ENCODE measurements around the gene PSG3.
"Not testable (repeated sequence)": the region's sequence is repeated elsewhere in the genome, so short reads cannot be mapped to it uniquely, and the experiment has no call there.

PSG3 gene

DNA sequence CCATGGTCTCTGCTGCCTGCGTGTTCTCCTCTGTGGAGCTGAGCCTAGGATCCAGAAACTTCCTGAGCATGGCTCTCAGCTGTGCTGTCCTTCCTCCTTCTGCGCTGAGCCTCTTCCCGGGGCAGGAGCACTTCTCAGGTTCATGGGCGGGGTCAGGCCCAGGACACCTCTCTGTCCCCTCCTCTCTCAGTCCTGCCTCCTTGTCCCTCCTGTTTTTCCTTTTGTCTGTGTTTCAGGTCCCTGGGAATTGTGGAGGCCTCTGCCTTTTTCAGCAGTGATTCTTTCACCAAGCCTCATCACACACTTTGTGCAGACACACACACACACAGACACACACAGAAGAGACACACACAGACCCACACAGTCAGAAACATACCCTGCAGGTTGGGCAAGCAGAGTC lies at the start of gene PSG3:
TSS of gene PSG3 (minus strand) at position 101 of the 400 bp plus-strand sequence. CDS start at position 4, 97 bp downstream.
- H3K4me1 Mint-ChIP-seq: peaks cover 2 to 12% of the 10 kb centered on the region in 2 donors
- peaks cover 32 to 44% of the 10 kb centered on the region in 2 donors for H3K27me3 Mint-ChIP-seq
- not testable (repeated sequence) for ATAC-seq (replicated peaks); H3K9me3 Mint-ChIP-seq; DNase-seq; H3K27ac Mint-ChIP-seq; H3K4me3 Mint-ChIP-seq; H3K36me3 Mint-ChIP-seq

GRCh38 chr19:42788766-42789165 lies 48.5 kb upstream of the PSG3 start:
- not testable (repeated sequence) for H3K4me1 Mint-ChIP-seq; H3K27ac Mint-ChIP-seq; H3K4me3 Mint-ChIP-seq; H3K36me3 Mint-ChIP-seq; ATAC-seq (replicated peaks); DNase-seq
- peaks cover 11 to 24% of the 10 kb centered on the region in 2 donors for H3K27me3 Mint-ChIP-seq
- H3K9me3 Mint-ChIP-seq: peaks cover 14 to 20% of the 10 kb centered on the region in 2 donors

DNA sequence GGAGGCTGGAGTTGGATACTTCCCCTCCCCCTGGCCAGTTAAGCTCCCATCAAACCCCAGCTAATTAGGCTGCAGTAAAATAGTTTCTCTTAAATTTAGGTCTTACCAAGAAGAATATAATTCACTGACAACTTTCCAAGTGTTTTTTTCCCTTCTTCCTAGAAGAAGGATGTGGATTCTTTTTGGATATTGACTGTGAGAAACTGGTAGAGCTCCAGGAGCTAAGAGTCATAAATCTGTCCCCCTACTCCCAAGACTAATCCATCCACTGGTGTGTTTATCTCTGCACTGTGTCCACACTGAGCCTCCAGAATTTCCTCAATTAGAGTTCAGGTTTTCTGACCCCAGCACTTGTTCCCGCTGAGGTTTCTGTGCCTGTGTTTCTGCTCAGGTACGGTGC lies 47.5 kb upstream of the PSG3 start:
- not testable (repeated sequence) for H3K4me3 Mint-ChIP-seq; H3K4me1 Mint-ChIP-seq; H3K36me3 Mint-ChIP-seq; H3K27ac Mint-ChIP-seq; DNase-seq; ATAC-seq (replicated peaks)
- H3K27me3 Mint-ChIP-seq: peaks cover 11 to 24% of the 10 kb centered on the region in 2 donors
- H3K9me3 Mint-ChIP-seq: peaks cover 10 to 12% of the 10 kb centered on the region in 2 donors

DNA sequence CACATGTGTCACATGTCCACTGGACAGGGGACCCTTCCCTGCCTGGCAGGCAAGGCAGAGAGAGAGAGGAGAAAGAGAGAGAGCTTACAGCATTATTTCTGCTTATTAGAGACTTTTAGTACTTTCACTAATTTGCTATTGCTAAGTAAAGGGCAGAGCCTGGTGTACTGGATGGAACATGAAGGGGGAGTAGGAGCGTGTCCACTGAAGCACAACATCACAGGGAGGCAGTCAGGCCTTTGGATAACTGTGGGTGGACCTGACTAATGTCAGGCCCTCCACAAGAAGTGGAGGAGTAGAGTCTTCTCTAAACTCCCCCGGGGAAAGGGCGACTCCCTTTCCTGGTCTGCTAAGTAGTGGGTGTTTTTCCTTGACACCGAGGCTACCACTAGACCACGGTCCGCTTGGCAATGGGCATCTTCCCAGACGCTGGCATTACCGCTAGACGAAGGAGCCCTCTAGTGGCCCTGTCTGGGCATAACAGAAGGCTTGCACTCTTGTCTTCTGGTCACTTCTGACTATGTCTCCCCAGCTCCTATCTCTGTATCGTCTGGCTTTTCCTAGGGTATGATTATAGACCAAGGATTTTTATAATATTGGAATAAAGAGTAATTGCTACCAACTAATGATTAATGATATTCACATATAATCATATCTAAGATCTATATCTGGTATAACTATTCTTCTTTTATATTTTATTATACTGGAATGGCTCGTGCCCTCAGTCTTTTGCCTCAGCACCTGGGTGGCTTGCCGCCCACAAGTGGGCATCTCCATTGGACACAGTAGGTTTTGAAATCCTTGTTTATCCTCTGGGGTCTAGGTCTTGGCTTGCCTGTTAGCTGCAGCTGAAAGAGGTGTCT lies 36.7 kb upstream of the PSG3 start:
- not testable (repeated sequence) for H3K4me3 Mint-ChIP-seq; H3K9me3 Mint-ChIP-seq; H3K27ac Mint-ChIP-seq; H3K36me3 Mint-ChIP-seq; H3K4me1 Mint-ChIP-seq; ATAC-seq (replicated peaks)
- peaks cover 33 to 56% of the 10 kb centered on the region in 2 donors for H3K27me3 Mint-ChIP-seq
- DNase-seq: peak; percentile 29

DNA sequence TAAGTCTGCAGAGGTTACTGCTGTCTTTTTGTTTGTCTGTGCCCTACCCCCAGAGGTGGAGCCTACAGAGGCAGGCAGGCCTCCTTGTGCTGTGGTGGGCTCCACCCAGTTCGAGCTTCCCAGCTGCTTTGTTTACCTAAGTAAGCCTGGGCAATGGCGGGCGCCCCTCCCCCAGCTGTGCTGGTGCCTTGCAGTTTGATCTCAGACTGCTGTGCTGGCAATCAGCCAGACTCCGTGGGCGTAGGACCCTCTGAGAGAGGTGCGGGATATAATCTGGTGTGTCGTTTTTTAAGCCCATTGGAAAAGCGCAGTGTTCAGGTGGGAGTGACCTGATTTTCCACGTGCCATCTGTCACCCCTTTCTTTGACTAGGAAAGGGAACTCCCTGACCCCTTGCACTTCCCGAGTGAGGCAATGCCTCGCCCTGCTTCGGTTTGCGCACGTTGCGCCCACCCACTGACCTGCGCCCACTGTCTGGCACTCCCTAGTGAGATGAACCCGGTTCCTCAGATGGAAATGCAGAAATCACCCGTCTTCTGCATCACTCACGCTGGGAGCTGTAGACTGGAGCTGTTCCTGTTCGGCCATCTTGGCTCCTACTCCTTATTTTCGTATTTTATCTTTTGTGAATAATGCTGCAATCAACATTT lies 34.4 kb upstream of the PSG3 start:
- peaks cover 30 to 37% of the 10 kb centered on the region in 2 donors for H3K27me3 Mint-ChIP-seq
- not testable (repeated sequence) for H3K36me3 Mint-ChIP-seq; ATAC-seq (replicated peaks)

GRCh38 chr19:42767319-42767718 lies 27.0 kb upstream of the PSG3 start:
- not testable (repeated sequence) for H3K4me1 Mint-ChIP-seq; H3K27ac Mint-ChIP-seq; ATAC-seq (replicated peaks); DNase-seq; H3K36me3 Mint-ChIP-seq; H3K4me3 Mint-ChIP-seq; H3K9me3 Mint-ChIP-seq
- peaks cover 32 to 37% of the 10 kb centered on the region in 2 donors for H3K27me3 Mint-ChIP-seq

More for the DNA sequence above, 34.4 kb upstream of the PSG3 start:
- DNase-seq, H3K27ac Mint-ChIP-seq, H3K9me3 Mint-ChIP-seq, H3K4me1 Mint-ChIP-seq, H3K4me3 Mint-ChIP-seq: not testable (repeated sequence)

GRCh38 chr19:42766871-42767270 lies 26.6 kb upstream of the PSG3 start:
- not testable (repeated sequence) for H3K4me3 Mint-ChIP-seq; H3K9me3 Mint-ChIP-seq; H3K4me1 Mint-ChIP-seq; ATAC-seq (replicated peaks); DNase-seq; H3K27ac Mint-ChIP-seq; H3K36me3 Mint-ChIP-seq
- peaks cover 32 to 34% of the 10 kb centered on the region in 2 donors for H3K27me3 Mint-ChIP-seq

- H3K4me3 Mint-ChIP-seq: no peak overlapping the region
- H3K9me3 Mint-ChIP-seq: peaks cover 4 to 5% of the 10 kb centered on the region in 2 donors
- DNase-seq: no peak
- no peak for ATAC-seq (replicated peaks)
- H3K27ac Mint-ChIP-seq: no peak overlapping the region
- peaks cover 0 to 6% of the 10 kb centered on the region in 2 donors for H3K4me1 Mint-ChIP-seq
- peaks cover 30 to 32% of the 10 kb centered on the region in 2 donors for H3K27me3 Mint-ChIP-seq
- peaks cover 0 to 2% of the 10 kb centered on the region in 2 donors for H3K36me3 Mint-ChIP-seq
Measured at GRCh38 chr19:42764836-42765235, 24.6 kb upstream of the PSG3 start.

- no peak overlapping the region for H3K4me3 Mint-ChIP-seq
- ATAC-seq (replicated peaks) (no peak), DNase-seq (no peak)
- H3K27ac Mint-ChIP-seq: no peak overlapping the region
- peaks cover 0 to 2% of the 10 kb centered on the region in 2 donors for H3K36me3 Mint-ChIP-seq
- H3K4me1 Mint-ChIP-seq: peaks cover 0 to 6% of the 10 kb centered on the region in 2 donors
- H3K9me3 Mint-ChIP-seq: peaks cover 0 to 4% of the 10 kb centered on the region in 2 donors
- peaks cover 32% of the 10 kb centered on the region in 2 donors for H3K27me3 Mint-ChIP-seq
Measured at GRCh38 chr19:42762789-42763188, 22.5 kb upstream of the PSG3 start.

DNA sequence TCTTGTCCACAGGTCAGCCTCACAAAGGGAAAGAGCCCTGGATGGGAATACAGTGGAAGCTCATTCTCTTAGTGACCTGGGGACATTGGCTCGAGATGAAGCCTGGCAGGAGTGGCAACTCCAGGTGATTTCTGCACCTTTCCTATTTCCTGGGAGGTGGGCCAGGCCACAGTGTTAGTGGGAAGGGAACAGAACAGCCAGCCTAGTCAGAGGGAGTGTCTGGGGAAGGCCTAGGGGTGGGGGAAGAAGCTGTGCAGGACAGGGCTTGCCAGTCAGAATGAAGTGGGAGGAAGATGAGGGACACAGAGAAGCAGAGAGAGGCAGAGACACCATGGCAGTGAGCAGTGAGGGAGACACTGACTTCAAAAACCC lies 21.6 kb upstream of the PSG3 start:
- not testable (repeated sequence) for H3K36me3 Mint-ChIP-seq; H3K27ac Mint-ChIP-seq; H3K4me3 Mint-ChIP-seq; H3K9me3 Mint-ChIP-seq; DNase-seq; H3K4me1 Mint-ChIP-seq; ATAC-seq (replicated peaks)
- H3K27me3 Mint-ChIP-seq: peaks cover 26 to 29% of the 10 kb centered on the region in 2 donors

DNA sequence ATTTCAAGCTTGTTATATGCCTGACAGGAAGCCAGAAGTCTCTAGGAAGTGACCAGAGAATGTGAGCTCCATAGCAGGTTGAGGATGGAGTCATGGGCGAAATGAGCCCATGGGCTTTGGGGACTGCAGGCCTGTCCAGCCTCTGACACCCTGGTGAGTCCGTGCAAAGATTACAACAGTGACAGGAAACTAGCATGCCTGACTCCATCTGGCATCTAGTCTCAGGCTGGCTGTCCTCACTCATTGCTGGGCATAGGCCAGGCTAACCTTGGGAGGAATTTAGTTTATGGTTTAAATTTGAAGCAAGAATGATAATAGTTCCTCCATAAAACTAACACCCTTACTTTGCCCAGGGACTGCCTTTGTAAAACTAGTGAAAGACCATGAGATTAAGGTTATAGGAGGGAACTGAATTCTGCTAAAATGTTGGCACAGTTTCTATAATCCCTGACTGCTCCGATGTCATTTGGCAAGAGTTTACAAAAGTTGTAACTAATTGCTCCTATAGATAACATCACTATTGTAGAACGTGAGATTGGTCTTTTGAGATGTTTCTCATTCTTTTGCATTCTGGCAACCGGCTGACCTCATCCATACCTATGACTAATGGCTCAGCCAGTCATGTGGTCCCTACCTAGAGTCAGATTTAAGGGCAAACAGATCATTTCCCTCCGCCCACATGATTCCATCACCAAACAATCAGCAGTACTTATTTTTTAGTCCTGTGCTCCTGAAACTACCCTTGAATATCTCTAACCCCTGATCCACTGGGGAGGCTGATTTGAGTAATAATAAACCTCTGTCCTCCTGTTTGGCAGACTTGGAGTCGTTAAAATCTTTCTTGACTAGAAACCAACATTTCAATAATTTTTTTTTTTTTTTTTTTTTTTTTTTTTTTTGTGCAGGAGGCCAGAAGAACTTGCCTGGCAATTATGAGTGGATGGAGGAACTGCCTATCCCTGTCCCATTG lies 21.0 kb upstream of the PSG3 start:
- not testable (repeated sequence) for H3K9me3 Mint-ChIP-seq; H3K36me3 Mint-ChIP-seq; H3K4me1 Mint-ChIP-seq; H3K27ac Mint-ChIP-seq; ATAC-seq (replicated peaks); H3K4me3 Mint-ChIP-seq; DNase-seq
- peaks cover 20 to 23% of the 10 kb centered on the region in 2 donors for H3K27me3 Mint-ChIP-seq

GRCh38 chr19:42758667-42759066 lies 18.4 kb upstream of the PSG3 start:
- H3K4me3 Mint-ChIP-seq; DNase-seq; ATAC-seq (replicated peaks); H3K36me3 Mint-ChIP-seq; H3K27ac Mint-ChIP-seq; H3K9me3 Mint-ChIP-seq; H3K4me1 Mint-ChIP-seq: not testable (repeated sequence)
- peaks cover 9 to 22% of the 10 kb centered on the region in 2 donors for H3K27me3 Mint-ChIP-seq

DNA sequence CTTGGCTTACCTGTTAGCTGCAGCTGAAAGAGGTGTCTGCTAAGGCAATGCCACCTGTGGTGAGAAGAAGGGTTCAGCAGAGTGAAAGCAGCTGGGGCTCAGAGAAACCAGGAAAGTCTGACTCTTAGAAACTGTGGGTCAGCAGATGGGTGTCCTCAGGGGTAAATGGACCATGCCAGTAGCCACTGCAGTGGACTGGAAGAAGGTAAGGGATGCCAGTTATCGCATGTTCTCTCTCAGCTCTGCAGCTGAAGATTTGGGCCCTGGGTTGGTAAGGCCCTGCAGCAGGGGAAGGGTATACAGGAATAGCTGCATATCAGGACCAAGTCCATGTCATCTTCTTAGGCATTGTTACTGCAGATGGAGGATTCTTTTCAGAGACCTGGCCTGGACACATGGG lies 12.0 kb upstream of the PSG3 start:
- H3K4me1 Mint-ChIP-seq; H3K36me3 Mint-ChIP-seq; H3K9me3 Mint-ChIP-seq; DNase-seq; H3K27ac Mint-ChIP-seq; ATAC-seq (replicated peaks); H3K4me3 Mint-ChIP-seq: not testable (repeated sequence)
- H3K27me3 Mint-ChIP-seq: peaks cover 29 to 39% of the 10 kb centered on the region in 2 donors
